ENCODE results near the gene INPP5D.

Gene INPP5D

GRCh38 chr2:233255151-233255550 is 195.0 kb downstream of the INPP5D start:
- no peak for TF ChIP-seq CTCF (conservative IDR thresholded peaks at IDR 0.05)
- no peak overlapping the region for H3K27ac ChIP-seq

GRCh38 chr2:233256048-233256447 is 195.9 kb downstream of the INPP5D start:
- H3K27ac ChIP-seq, result no peak overlapping the region
- TF ChIP-seq CTCF (conservative IDR thresholded peaks at IDR 0.05), result no peak
